GM21786 (cell line): Measurements from ENCODE around the gene PKN1.

ENCODE experiments used
- ATAC-seq: cut with Tn5 transposase; IDR thresholded peaks from one replicate; pipeline ENCODE4 v1.9.1; 2021; ENCODE audit not compliant: unreplicated experiment

Gene PKN1

GRCh38 chr19:14406645-14407401 is 26.3 kb upstream of the PKN1 start:
- ATAC-seq = no peak

GRCh38 chr19:14407605-14408484 is 25.3 kb upstream of the PKN1 start:
- no peak for ATAC-seq

GRCh38 chr19:14408491-14409145 is 24.5 kb upstream of the PKN1 start:
- no peak for ATAC-seq

GRCh38 chr19:14409146-14410023 is 23.7 kb upstream of the PKN1 start:
- ATAC-seq = no peak

GRCh38 chr19:14410091-14411051 is 22.7 kb upstream of the PKN1 start:
- ATAC-seq = no peak

GRCh38 chr19:14411161-14411937 is 21.8 kb upstream of the PKN1 start:
- ATAC-seq = no peak

GRCh38 chr19:14411938-14412245 is 21.2 kb upstream of the PKN1 start:
- no peak for ATAC-seq

GRCh38 chr19:14412324-14412995 is 20.6 kb upstream of the PKN1 start:
- no peak for ATAC-seq

GRCh38 chr19:14412996-14413692 is 20.0 kb upstream of the PKN1 start:
- ATAC-seq = no peak

- no peak for ATAC-seq
These were observed 19.4 kb upstream of the PKN1 start for GRCh38 chr19:14413693-14414181.

- no peak for ATAC-seq
These were observed 18.0 kb upstream of the PKN1 start for GRCh38 chr19:14414926-14415690.

- ATAC-seq = no peak
These were observed 16.3 kb upstream of the PKN1 start for GRCh38 chr19:14416817-14417231.

- ATAC-seq = peak; percentile 23
These were observed 14.3 kb upstream of the PKN1 start for GRCh38 chr19:14418856-14419105.

- ATAC-seq = peak; percentile 86
These were observed 13.8 kb upstream of the PKN1 start, which contains the start of gene DDX39A for GRCh38 chr19:14419106-14419813. Gene DDX39A (minus strand): TSS chr19:14419341. CDS start chr19:14413220, 6,121 bp downstream.

- ATAC-seq = no peak
These were observed 7.4 kb upstream of the PKN1 start for GRCh38 chr19:14425696-14426138.

- ATAC-seq = no peak
These were observed 5.6 kb upstream of the PKN1 start for GRCh38 chr19:14427461-14427860.
